GM18519 (cell line): ENCODE measurements around the gene RNF214.

Experiments used
- ATAC-seq: cut with Tn5 transposase; IDR thresholded peaks from one replicate; pipeline ENCODE4 v1.9.1; 2021; ENCODE audit warnings: mild to moderate bottlenecking, moderate library complexity; ENCODE audit not compliant: unreplicated experiment, low FRiP score

Gene RNF214

DNA sequence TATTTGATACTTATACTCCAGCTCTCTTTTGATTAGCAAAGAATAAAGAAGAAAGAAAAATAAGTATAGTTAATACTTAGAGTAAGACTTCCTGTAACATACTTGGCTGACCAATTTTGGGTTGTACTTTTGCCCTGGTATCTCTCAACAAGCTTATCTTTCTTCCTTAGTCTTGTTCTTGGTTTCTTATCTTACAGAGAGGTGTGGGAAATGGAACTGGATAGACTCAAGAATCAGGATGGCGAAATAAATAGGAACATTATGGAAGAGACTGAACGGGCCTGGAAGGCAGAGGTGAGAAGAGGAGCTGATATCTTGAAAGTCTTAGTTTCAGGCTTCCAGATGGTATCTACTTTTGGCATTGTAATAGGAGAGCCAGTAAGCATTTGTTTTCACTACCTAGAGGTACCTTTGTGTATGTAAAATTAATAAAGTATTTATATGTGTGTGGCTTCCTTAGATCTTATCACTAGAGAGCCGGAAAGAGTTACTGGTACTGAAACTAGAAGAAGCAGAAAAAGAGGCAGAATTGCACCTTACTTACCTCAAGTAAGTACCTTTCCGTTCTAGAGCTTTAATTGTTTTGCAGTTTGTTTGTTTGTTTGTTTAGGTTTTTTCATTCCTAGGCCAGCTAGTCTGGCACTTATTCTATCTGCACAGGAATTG lies 47.4 kb downstream of the RNF214 start:
- no peak for ATAC-seq

DNA sequence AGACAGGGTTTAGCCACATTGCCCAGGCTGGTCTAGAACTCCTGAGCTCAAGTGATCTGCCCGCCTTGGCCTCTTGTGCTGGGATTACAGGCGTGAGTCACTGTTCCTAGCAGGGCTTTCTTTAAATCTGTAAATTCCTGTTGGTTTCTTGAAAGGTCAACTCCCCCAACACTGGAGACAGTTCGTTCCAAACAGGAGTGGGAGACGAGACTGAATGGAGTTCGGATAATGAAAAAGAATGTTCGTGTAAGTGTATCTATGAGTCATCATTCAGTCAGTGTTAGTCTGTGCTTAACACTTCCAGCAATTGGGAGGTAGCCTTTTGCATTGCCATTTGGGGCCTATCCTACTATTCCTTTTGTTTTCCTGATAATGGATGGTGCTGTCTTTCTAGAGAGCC lies 48.7 kb downstream of the RNF214 start:
- ATAC-seq: no peak

GRCh38 chr11:117281869-117282268 lies 49.4 kb downstream of the RNF214 start:
- no peak for ATAC-seq

- no peak for ATAC-seq
These were observed 50.5 kb downstream of the RNF214 start for GRCh38 chr11:117282956-117283355.

- ATAC-seq: no peak
These were observed 51.6 kb downstream of the RNF214 start for GRCh38 chr11:117284053-117284452.

GRCh38 chr11:117286588-117286987 lies 54.1 kb downstream of the RNF214 start:
- ATAC-seq: no peak

GRCh38 chr11:117287668-117288067 lies 55.2 kb downstream of the RNF214 start:
- ATAC-seq: no peak

DNA sequence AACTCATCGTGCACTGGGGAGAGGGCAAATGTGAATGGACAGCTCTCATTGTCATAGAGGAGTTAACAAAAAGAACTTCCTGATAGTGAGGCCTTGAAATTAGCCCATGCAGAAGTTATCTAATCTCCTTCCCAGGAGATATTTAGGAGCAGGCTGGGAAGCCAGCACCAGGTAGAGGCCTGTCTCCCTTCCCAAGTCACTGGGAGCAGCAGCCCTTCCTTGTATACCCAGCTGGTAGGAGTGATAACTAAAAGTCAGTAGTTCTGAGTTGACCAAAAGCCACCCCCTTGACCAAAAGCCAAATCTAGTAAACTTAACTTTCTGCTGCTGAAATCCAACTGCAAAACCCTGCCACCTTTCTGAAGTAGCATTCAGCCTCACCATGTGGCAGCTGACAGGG lies 57.3 kb downstream of the RNF214 start:
- no peak for ATAC-seq

- ATAC-seq: no peak
These were observed 58.4 kb downstream of the RNF214 start, which contains the start of gene BACE1-AS for GRCh38 chr11:117290809-117291396. Gene BACE1-AS, plus strand, starts transcription at chr11:117291346.

DNA sequence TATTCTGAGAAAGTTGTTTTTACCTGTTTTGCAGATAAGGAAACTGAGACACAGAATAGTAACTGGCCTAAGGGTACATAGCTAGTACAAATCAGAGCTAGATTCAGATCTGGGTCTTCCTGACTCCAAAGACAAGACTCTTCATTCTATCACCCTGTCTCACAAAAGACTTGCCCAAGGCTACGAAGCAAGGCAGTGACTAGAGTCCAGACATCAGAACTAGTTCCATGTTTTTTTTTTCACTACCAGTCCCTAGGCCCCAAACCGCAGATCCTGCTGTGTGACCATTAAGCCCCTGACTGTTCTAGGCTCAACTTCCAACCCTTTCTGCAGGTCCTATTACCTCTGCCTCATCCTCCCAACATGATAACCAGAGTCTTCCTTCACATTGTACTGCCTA lies 60.1 kb downstream of the RNF214 start:
- ATAC-seq: no peak

GRCh38 chr11:117295438-117296137 lies 63.1 kb downstream of the RNF214 start:
- no peak for ATAC-seq

- no peak for ATAC-seq
These were observed 64.4 kb downstream of the RNF214 start for GRCh38 chr11:117296881-117297280.

DNA sequence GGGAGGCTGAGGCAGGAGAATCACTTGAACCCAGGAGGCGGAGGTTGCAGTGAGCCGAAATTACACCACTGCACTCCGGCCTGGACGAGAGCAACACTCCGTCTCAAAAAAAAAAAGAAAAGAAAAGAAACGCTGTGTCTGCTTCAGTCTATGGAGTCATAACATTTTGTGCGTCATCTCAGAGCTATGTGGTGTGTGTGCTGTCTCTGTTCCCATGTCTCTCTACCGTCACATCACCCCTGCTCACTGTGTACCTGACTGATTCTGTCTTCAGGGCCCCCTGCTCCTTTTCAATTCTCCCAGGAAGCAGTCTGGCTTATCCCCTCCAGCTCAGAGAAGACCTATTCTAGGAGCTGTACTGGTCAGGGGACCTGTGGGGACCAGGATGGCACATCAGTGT lies 65.7 kb downstream of the RNF214 start:
- no peak for ATAC-seq

DNA sequence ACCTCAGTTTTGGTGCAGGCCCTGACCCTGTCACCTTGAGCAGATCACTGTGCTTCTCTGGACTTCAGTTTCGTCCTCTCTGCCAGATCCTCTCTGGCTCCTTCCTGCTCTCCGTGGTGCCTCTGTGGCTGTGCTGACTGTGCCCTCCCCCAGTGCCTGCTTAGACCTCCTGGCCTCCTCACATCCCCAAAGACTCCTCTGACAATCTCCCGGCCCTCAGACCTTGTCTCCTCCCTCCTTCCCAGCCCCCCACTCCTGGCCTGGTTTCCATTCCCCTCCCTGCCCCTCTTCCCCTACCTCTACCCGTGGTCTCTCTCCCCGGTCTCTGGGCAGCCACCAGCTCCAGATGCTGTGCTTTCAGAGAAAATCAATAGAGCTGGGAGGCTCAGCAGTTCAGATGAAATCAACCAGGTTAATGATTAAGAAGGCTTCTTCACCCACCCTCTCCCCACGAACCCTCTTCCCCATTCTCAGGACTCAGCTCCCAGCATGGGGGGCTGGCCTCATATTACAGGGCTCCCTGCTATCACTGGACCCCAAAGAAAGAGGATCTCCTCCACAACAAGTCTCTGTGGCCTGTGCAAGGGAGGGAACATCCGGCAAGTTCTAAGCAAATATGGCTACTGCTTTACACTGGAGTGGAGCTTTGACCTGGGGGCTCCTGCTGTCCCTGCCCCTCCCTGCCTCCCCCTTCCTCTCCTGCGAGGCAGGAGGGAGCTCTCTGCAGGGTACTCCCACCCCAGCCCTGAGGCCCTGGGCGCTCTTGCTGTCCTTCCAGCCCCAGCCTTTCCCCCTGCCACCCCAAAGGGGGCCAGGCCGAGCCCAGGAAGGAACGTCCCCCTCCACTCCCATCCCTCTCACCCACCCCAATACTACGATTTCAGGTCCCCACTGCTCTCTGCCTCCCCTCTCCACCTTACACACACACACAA lies 67.1 kb downstream of the RNF214 start:
- no peak for ATAC-seq

- ATAC-seq: no peak
These were observed 67.8 kb downstream of the RNF214 start for GRCh38 chr11:117300283-117300663.

DNA sequence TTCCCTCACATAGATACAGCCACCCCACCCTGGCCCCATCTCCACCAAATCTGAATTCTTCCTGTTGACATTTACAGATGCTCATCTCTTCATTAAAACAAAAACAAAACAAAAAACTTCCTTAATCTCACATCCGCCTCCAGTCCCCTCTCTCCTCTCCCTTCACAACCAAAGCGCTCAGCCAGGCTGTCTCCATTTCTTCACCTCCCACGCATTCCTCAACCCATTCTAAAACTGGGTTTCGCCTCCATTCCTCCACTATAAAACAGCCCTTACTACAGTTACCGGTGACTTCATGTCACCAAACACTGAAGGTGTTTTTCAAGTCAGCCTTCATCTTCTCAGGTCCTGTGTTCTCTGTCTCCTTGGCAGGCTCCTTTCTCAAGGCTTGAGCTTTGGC lies 68.3 kb downstream of the RNF214 start:
- no peak for ATAC-seq

- ATAC-seq: no peak
These were observed 69.8 kb downstream of the RNF214 start for GRCh38 chr11:117302228-117302627.

DNA sequence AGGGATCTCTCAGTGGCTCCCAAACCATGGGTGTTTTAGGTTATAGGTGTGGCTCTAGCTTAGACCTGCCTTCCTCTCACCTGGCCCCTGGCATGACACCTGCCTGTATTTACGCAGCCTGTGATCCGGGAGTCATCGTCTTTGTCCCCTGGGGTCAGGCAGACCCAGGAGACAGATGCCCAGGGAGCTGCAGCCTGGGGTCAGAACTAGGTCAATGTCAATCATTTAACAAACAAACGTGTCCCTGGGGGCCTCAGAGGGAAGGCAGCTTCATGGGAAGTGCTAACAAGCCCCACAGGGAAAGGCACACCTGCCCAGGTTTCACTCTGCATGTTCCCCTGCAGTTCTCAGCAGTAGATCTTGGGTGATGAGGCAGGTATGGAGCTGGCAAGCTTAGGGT lies 70.6 kb downstream of the RNF214 start:
- no peak for ATAC-seq

GRCh38 chr11:117303646-117304315 lies 71.3 kb downstream of the RNF214 start:
- no peak for ATAC-seq

DNA sequence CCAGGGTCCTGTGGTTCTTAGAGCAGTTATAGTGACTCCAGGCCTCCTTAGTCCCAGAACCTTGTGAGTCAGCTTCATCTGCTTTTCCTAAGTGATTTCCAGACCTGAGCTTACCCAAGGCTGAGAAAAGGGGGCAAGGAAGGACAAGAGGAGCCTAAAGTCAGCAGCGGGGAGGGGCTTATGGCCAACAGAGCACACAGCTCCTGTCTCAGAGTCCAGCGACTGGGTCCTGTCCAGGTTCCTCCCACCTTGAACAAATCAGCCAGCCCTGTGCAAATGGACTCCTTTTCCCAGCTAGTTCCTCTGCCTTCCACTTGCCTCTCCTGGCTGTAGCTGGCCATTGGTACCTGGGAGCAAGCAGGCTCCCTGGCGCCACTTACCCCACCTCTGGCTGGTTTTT lies 72.7 kb downstream of the RNF214 start:
- ATAC-seq: no peak
